Endometrial microvascular endothelial cells (primary cell): ENCODE results near the gene HEPHL1. TPM values are rescaled to one million over a fixed set of nuclear protein-coding genes. Genes with fewer than 3 reads are reported as not detected.

Experiments used
- in situ Hi-C: cut with HindIII; loops from 2 replicates; pipeline ENCODE4 v1.10.0; 2017; ENCODE audit warnings: low sequenced_read_pairs, low pct_unique_long_range_greater_than_20kb; ENCODE audit errors: inconsistent ontology term
- total RNA-seq: library from RNA; depleted of rRNA; stranded (reverse); fragments of >200 nt; gene quantifications from one replicate; pipeline ENCODE4 v1.2.3, GENCODE V29; 2015; ENCODE audit errors: inconsistent ontology term

HEPHL1 gene
- total RNA-seq, 1 donor from 2014 or later, result not detected

- in situ Hi-C loops, result no loop called here
Measured at GRCh38 chr11:94010136-94010535, 11.0 kb upstream of the HEPHL1 start.

GRCh38 chr11:94011478-94011877 lies 9.7 kb upstream of the HEPHL1 start:
- in situ Hi-C loops, result no loop called here

GRCh38 chr11:94017446-94017845 lies 3.7 kb upstream of the HEPHL1 start:
- in situ Hi-C loops, result no loop called here

DNA sequence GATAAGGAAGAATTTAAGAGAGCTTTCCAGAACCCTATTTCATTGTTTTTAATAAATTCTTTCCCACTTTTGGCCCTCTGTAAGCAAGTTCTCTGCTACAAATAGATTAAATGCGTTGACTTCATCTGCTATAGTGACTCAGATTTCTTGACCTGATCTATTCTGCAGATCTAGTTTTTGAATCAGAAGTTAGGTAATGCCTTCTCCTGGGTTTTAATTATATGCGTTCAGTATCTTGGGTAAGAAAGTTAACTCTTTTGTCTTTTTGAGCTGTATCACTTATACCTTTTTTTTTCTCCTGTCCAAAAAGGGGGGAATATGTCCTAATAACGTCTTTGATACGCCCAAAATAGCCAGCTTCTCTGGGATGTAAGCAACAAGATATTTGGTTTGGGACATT lies 2.4 kb upstream of the HEPHL1 start:
- in situ Hi-C loops, result no loop called here

- in situ Hi-C loops, result no loop called here
Measured at GRCh38 chr11:94023856-94024255, 2.7 kb downstream of the HEPHL1 start.

DNA sequence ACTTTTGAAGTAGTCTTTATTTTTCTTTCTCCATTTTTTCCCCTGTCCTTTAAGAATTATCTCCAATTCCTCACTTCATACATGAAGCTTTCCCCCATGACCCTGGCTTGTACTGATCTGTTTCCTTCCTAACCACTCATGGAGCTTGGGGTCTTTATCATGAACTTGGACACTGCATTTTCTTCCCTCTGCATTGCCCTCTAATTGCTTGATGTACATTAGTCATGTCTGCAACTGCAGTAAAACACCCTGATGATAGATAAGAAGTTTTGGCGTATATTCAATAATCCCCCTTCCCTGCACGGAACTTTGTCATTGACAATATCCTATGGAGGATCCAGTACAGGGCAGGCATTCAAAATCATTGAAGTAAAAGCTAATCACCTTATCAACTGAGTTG lies 3.4 kb downstream of the HEPHL1 start:
- in situ Hi-C loops, result no loop called here

DNA sequence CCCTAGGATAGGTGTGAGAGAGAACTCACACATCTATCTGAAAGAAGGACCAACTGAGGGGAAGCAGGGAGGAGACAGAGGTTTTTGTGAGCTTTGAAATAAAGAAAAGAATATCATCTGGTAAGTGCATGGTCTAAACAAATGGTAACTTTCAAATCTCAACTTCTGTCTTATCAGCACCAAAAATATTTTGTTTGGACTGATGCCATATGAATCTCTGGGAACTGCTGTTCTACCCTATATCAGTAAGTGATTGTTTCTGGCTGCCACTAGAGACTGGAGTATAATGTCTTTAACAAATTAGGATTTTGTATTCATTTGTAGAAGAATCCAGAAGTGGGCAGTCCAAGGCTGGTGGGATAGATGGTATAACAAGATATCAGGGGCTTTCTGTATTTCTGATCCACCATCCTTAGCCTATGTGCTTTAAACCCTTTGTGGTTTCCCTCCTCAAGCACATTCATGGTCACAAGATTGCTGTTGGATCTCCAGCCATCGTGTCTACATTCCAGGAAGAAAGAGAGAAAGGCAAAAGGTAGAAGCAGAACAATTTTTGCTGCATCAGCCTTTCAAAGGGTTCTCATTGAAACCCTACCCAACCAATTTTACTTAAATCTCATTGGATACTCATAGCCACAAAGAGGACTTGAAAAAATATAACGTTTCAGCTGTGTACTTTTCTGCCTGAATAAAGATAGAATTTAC lies 4.7 kb downstream of the HEPHL1 start:
- in situ Hi-C loops, result no loop called here

GRCh38 chr11:94027210-94027609 lies 6.1 kb downstream of the HEPHL1 start:
- in situ Hi-C loops, result no loop called here

DNA sequence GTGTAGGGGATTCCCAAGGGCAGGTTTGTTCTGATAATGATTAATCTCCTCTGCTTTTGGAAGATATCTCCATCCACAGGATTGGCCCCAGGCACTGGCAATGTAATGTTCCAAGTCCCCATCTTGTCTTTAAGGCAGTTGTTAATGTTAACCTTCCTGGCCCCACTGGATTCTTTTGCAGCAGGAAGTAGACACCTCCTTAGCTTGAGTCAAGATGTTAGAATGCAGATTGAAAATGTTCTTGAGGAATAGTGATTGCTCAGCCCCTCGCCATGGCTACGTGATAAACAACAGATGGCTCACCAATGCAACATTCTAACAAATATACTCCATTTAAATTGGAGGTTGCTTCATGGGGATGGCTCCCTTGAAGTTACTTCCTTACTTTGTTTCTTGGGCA lies 7.3 kb downstream of the HEPHL1 start:
- in situ Hi-C loops, result no loop called here

GRCh38 chr11:94030059-94030458 lies 8.9 kb downstream of the HEPHL1 start:
- in situ Hi-C loops, result no loop called here

DNA sequence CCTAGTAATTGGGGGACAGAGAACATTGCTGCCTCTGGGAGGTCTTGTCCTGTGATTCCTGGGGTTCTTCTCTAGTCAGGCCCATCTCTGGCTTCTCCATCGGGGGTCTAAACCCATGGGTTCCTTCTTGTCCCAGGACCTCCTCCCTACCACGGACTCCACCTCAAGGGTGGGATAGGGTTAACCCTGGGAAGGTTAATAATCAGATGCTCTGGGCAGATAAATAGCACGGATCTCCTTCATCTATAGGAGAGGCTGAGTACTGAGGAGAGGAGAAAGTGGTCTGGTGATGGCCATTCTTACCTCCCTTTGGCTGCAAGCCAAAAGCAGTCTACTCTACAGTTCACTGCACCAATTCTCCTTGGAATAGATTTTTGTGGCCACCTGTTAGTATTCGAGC lies 10.5 kb downstream of the HEPHL1 start:
- in situ Hi-C loops, result no loop called here

DNA sequence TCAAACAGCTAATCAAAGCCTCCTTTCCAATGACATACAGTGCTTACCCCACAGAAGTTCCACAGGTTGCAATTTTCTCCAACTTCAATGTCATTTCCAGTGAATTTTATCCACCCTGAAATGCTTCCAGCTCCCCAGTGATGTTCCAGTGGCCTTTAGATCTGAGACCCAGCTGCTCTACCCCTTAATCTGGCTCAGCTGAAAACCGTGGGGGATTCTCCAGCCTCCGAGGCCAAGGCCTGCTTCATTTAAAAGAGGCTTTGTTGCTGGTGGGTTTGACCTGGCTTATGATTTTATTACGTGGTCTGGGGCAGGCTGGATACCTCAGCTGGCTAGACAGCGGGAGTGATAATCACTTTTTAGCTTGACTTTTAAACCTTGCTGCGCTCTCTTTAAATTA lies 10.9 kb downstream of the HEPHL1 start:
- in situ Hi-C loops, result no loop called here

DNA sequence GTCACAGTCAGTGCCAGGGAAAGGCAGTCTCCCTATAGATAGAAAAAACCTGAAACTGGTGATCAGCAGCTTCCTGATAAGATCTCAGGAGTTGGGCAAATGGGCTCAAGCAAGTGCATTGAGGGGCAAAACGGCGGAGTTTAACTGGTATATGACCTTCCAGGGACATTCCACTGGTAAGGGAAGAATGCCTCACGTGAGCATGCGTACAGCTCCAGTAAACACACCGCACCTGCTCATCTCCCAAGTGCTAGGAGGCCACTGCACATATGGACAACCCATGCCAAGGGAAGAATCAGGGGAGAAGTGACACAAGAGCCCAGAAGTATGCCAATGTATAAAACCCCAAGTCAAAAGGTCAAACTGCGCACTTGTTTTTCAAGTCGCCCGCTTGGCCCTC lies 11.6 kb downstream of the HEPHL1 start:
- in situ Hi-C loops, result no loop called here

GRCh38 chr11:94034207-94034606 lies 13.1 kb downstream of the HEPHL1 start:
- in situ Hi-C loops, result no loop called here

- in situ Hi-C loops, result no loop called here
Measured at GRCh38 chr11:94036096-94036495, 14.9 kb downstream of the HEPHL1 start.

- in situ Hi-C loops, result no loop called here
Measured at GRCh38 chr11:94043241-94043640, 22.1 kb downstream of the HEPHL1 start.

- in situ Hi-C loops, result no loop called here
Measured at GRCh38 chr11:94046796-94047195, 25.6 kb downstream of the HEPHL1 start.

DNA sequence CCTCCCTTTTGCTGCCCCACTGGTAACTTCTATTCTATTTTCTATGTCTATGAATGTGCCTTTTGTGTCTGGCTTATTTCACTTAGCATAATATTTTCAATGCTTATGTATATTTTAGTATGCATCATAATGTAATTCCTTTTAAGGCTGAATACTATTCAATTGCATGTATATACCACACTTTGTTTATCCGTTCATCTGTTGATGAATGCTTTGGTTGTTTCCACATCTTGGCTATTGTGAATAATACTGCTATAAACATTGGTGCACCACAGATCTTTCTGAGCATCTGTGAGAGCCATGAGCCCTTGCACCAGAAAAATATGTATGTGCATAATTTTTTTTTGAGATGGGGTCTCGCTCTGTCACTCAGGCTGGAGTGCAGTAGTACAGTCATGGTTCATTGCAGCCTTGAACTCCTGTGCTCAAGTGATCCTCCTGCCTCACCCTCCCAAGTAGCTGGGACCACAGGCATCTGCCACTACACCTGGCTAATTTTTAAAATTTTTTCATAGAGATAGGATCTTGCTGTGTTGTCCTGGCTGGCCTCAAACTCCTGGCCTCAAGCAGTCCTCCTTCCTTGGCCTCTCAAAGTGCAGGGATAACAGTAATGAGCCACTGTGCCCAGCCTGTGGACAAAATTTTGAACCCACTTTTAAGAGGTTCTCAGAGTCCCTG lies 27.0 kb downstream of the HEPHL1 start:
- in situ Hi-C loops, result no loop called here

DNA sequence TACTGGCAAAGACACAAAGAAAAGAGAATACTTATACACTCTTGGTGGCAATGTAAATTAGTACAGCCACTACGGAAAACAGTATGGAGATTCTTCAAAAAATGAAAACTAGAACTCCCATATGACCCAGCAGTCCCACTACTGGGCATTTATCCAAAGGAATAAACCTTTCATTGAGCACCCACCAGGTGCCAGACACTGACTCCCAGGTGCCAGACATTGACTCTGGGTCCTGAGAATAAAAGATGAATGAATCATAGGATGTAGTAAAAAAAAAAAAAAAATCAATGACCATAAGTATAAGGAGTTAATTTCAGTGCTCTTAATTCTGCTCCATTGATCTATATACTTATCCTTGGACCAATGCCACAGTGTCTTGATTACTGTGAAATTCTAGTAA lies 28.2 kb downstream of the HEPHL1 start:
- in situ Hi-C loops, result no loop called here

DNA sequence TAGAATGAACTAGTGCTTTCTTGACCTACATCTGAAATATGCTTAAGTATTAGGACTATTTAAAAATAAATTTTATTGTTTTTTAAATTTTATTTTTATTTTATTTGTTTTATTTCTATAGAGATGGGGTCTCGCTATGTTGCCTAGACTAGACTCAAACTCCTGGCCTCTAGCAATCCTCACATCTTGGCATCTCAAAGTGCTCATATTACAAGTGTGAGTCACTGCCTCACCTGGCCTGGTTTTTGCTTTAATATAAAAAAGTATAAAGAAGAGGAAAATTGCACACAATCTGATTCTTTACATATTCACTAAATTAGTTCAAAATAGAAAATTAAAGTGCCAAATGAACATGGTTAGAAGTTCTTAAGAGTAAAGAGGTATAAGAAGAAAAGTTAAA lies 37.5 kb downstream of the HEPHL1 start:
- in situ Hi-C loops, result no loop called here

DNA sequence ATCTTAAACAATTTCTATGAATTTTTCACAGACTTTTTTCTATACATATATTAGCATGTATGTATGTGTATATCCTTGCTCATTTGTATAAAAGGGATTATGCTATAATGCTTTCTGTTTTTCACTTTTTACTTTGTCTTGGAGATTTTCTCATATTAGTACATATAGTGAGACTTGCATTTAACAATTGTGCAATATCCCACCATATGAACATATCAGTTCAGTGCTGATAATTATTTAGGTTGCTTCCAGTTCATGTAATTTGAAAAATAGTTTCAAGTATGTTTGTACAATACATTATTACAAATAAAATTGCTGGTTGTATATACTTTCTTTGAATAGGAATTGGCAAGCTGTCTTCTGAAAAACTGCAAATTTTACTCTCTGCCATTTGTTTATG lies 37.9 kb downstream of the HEPHL1 start:
- in situ Hi-C loops, result no loop called here
